NCI-H1436 (cell line): ENCODE data around the gene THG1L.
A peak's percentile ranks its signal among the peaks of the same experiment; 100 is the strongest.
"Not testable (repeated sequence)": the region's sequence is repeated elsewhere in the genome, so short reads cannot be mapped to it uniquely, and the experiment has no call there.

Experiments
- DNase-seq: peaks from one replicate; lab custom pipeline; 2025; lab: John Stamatoyannopoulos, UW

THG1L gene

GRCh38 chr5:157731272-157732129 is at the start of gene THG1L:
TSS of gene THG1L (plus strand) at chr5:157731420. CDS start at chr5:157731441, 21 bp downstream.
- DNase-seq: peak; percentile 98

DNA sequence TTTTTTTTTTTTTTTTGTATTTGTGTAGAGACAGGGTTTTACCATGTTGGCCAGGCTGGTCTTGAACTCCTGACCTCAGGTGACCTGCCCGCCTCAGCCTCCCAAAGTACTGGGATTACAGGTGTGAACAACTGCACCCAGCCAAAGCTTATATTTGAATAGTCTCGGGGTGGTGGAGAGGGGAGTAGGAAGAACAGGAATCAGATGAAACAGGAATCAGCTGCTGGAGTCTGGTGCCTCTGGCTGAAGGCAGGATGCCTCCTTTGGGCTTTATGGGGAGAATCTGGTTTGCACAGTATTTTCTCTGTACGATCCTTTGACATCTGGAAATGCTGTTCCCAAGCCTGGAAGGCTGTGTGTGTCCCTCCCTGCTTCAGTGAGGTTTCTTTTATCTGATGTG is 49.0 kb upstream of the THG1L start:
- no peak for DNase-seq

GRCh38 chr5:157686276-157687197 is 44.7 kb upstream of the THG1L start:
- not testable (repeated sequence) for DNase-seq

DNA sequence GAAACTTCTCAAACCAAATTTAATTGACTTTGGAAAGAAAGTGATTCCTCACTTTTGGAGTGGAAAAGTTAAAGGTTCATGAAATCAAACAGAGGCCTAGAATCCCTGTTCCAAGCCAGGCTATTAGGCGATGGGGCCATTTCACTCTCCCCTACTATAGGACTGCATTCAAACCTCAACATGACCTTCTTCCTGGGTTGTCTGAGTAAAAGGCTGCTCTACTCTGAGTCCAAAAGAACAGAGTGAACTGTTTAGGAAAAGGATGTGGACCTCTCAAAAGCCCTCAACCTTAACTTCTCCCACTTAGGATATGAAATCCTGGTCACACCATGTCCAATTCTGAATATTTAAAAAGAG is 44.0 kb upstream of the THG1L start:
- DNase-seq: no peak

- no peak for DNase-seq
Observed at GRCh38 chr5:157689942-157690689, 41.1 kb upstream of the THG1L start.

DNA sequence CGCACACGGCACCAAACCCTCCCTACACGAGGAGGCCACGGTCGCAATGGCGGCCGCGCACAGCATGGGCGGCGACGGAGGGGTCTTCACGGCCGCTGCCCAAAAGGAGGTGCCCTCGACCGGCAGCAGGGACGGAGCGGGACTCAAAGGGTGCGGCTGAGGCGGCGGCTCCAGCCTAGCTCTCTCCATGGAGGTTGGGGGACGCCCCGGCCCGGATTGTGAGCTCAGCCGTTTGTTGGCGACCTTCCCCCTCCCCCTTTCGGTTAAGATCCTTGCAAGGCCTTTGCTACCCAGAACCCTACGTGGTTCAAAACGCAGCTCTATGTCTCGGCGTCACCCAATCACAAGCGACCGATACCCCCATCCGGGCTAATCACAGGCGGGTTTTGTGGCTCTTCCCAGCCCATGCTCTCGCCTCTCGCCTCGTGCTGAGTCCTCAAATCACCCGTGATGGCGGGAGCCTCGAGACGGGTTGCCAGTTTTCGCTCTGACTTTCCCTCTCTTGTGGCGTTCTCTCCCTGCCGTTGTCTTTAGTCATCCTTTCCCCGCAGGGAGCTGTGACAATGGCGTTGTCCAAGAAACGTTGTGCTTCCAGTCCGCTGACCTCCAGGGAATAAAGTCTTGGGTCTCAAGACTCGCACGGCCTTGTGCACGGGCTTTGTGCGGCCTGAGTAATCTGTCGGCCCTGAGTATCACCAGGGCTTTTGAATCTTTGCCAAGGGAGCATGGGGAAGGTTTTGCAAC is 40.4 kb upstream of the THG1L start:
- no peak for DNase-seq

DNA sequence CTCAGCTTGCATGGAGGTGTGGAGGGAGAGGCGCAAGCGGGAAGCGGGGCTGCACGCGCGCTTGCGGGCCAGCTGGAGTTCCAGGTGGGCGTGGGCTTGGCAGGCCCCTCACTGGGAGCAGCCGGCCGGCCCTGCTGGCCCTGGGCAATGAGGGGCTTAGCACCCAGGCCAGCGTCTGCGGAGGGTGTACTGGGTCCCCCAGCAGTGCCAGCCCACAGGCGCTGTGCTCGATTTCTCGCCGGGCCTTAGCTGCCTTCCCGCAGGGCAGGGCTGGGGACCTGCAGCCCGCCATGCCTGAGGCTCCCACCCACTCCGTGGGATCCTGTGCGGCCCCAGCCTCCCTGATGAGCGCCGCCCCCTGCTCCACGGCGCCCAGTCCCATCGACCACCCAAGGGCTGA is 37.4 kb upstream of the THG1L start:
- not testable (repeated sequence) for DNase-seq

DNA sequence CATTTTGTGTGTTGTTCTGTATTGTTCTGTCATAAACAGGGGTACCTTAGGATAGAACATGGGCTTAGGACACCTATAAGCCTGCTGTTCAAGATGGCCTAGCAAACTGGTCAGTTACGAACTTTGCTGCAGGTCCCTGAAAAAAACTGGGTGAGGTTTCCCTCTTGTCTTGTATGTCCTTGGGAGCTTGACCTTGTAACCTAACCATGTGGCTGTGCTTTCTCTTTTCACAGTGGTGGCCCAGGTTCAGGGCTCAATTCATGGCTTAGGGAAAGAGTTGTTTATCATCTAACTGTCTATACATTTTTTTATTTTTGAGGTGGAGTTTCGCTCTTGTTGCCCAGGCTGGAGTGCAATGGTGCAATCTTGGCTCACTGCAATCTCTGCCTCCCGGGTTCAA is 35.1 kb upstream of the THG1L start:
- not testable (repeated sequence) for DNase-seq

DNA sequence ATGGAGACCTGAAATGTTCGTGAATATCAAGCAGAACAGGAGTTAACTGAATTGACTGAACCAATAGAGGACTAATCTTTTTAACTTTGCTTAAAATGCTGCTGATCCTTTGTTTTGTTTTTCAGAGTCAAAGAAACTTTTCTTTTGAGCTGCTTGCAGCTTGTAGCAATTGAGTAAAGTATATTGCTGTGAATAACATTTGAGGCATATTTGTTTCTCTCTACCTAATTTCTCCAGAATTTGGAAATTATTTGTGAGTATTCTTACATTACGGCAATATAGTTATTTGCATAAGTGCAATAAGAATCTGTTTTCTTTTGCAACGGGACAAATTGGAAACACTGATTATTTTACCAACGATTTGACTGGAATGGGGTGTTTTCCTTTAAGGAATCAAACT is 32.5 kb upstream of the THG1L start:
- not testable (repeated sequence) for DNase-seq

DNA sequence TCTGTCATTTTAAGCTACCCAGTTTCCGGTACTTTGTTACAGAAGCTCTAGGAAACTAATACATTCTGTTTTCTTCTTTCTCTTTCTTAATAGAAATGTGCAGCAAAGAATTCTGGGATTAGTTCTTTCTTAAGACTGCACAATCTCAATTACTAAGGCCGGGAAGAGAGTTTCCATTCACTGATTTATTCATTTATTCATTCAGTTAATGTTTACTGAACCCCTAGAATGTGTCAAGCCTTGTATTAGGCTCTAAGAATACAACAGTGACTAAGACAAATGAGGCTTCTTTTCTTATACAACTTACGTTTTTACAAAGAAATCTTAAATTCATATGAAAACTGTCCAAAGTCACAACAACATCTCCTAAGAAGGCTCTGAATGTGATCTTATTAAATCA is 27.5 kb upstream of the THG1L start:
- no peak for DNase-seq

- no peak for DNase-seq
Observed at GRCh38 chr5:157708866-157709265, 22.4 kb upstream of the THG1L start.

- DNase-seq: no peak
Observed at GRCh38 chr5:157709346-157709745, 21.9 kb upstream of the THG1L start.

DNA sequence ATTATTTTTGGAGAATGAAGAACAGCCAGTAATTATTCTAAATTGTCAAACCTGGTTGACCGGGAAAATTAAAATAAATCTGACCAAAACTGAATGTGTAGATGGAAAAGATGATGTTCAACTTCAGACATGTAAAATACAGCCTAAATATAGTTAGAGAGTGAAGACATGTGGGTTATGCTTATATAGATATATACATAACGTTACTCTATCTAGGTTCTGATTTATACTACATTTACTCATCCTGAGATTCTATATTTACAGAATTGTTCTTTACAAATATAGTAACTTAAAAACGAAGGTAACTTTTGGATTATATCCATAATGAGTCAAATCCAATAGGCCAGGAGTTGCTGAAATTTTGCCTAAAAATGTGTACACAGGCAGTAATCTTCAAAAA is 20.8 kb upstream of the THG1L start:
- no peak for DNase-seq

DNA sequence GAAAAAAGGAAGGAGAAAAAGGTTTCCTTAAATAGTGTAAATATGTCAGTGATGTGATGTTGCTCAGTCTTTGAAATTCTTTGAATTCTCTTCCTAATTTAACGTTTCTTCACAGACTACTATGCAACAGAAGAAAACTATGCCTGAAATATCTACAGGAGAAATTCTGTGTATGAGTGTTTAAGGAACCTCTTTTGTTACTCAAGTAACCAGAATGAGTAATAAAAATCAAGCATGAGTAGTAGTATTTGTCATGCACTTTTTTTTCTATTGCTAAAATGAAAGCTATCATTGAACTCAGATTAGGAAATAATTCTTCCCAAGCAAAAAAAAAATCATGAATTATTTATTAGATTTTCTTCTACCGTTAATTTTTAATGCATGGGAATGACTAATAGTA is 20.3 kb upstream of the THG1L start:
- DNase-seq: no peak

GRCh38 chr5:157713830-157714595 is 17.2 kb upstream of the THG1L start:
- DNase-seq: no peak

DNA sequence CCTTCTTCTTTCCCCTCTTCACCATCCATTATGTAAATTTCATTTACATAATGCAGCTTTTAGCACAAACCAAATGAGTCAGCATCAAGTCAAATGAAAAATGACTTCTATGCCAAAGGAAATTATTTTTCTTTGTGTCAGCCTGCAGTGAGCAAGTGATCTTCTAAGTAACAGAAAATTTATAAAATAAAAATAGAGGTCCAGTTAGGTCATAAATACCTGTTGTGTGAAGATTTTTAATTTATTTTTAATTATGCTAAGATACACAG is 16.7 kb upstream of the THG1L start:
- no peak for DNase-seq

- peak; percentile 19 for DNase-seq
Observed at GRCh38 chr5:157718519-157718918, 12.7 kb upstream of the THG1L start.

GRCh38 chr5:157719245-157719644 is 12.0 kb upstream of the THG1L start:
- DNase-seq: no peak

- no peak for DNase-seq
Observed at GRCh38 chr5:157721159-157721558, 10.1 kb upstream of the THG1L start.

GRCh38 chr5:157722895-157723294 is 8.3 kb upstream of the THG1L start:
- DNase-seq: not testable (repeated sequence)

DNA sequence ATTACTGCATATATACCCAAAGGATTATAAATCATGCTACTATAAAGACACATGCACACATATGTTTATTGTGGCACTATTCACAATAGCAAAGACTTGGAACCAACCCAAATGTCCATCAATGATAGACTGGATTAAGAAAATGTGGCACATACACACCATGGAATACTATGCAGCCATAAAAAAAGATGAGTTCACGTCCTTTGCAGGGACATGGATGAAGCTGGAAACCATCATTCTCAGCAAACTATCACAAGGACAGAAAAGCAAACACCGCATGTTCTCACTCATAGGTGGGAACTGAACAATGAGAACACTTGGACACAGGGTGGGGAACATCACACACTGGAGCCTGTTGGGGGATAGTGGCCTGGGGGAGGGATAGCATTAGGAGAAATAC is 4.6 kb upstream of the THG1L start:
- DNase-seq: not testable (repeated sequence)
